Colonic mucosa (tissue), 4 donors: ENCODE results near the gene FBXO42. TPM values are rescaled to one million over a fixed set of nuclear protein-coding genes. Genes with fewer than 3 reads are reported as not detected.
"Not testable (repeated sequence)": the region's sequence is repeated elsewhere in the genome, so short reads cannot be mapped to it uniquely, and the experiment has no call there.

Experiments
- DNase-seq: peaks from one replicate; pipeline ENCODE4 v3.0.0-alpha.2; 2020
- H3K27ac ChIP-seq: fragments of 200-600 bp; one replicate; pipeline ENCODE4 v1.8.0; 2021
- H3K27me3 ChIP-seq: fragments of 200-600 bp; one replicate; pipeline ENCODE4 v1.8.0; 2021
- H3K36me3 ChIP-seq: fragments of 200-600 bp; one replicate; pipeline ENCODE4 v1.8.0; 2021
- H3K4me1 ChIP-seq: fragments of 200-600 bp; one replicate; pipeline ENCODE4 v1.8.0; 2021; ENCODE audit warnings: mild to moderate bottlenecking
- H3K4me3 ChIP-seq: fragments of 200-600 bp; one replicate; pipeline ENCODE4 v1.8.0; 2021
- H3K9ac ChIP-seq, 2 donors: one replicate each; pipeline ENCODE4 v1.7.0; 2013; ENCODE audit warnings: control low read depth in 2 of 2, low read depth in 2 of 2, low read length in 2 of 2
- H3K9me3 ChIP-seq: fragments of 200-600 bp; one replicate; pipeline ENCODE4 v1.8.0; 2021
- CTCF ChIP-seq: fragments of 200-600 bp; IDR thresholded peaks from one replicate; pipeline ENCODE4 v1.8.0; 2022; ENCODE audit warnings: antibody characterized with exemption, mild to moderate bottlenecking
- intact Hi-C: fragments of 100-400 bp; cut with DNase I; formaldehyde crosslinking; loops from one replicate; pipeline ENCODE4 v1.14.1; 2022
- total RNA-seq, 2 donors: library from RNA; stranded (reverse); fragmentation: NEBNext Ultra II Directional in 1 of 2; extraction: Animal tissue kit (Norgen Biotek cat#: 25700) in 1 of 2; gene quantifications; one replicate each; pipeline ENCODE4 v1.2.1, GENCODE V29; 2021
- donor health status: healthy.
- donor health status: DM: no; HTN: no; CAD: no.
- donor health status: DM: no; HTN: no; CAD: no.

Gene FBXO42
- total RNA-seq, 2 donors from 2014 or later: 15.0 to 17.8 TPM

- Histone ChIP-seq H3K27ac (no peak overlapping the region), H3K9ac (no peak overlapping the region), H3K9me3 (no peaks in the 10 kb centered on the region), H3K27me3 (no peaks in the 10 kb centered on the region), H3K4me1 (no peaks in the 10 kb centered on the region), H3K36me3 (peaks cover 8% of the 10 kb centered on the region), H3K4me3 (no peak overlapping the region)
- intact Hi-C loops: loop anchor here (10.0 kb wide), 1 partner anchor 97 kb away; the partner anchor contains the start of gene FBXO42
- no peak for TF ChIP-seq CTCF
- no peak for DNase-seq
These were observed 94.3 kb downstream of the FBXO42 start for GRCh38 chr1:16257968-16258367.

GRCh38 chr1:16257556-16257955 is 94.7 kb downstream of the FBXO42 start:
- not testable (repeated sequence) for H3K4me1 ChIP-seq, H3K9ac ChIP-seq, H3K27ac ChIP-seq, DNase-seq, H3K36me3 ChIP-seq, H3K27me3 ChIP-seq, H3K9me3 ChIP-seq, H3K4me3 ChIP-seq
- intact Hi-C loops: loop anchor here (10.0 kb wide), 1 partner anchor 97 kb away; the partner anchor contains the start of gene FBXO42

GRCh38 chr1:16256478-16256877 is 95.8 kb downstream of the FBXO42 start:
- no peaks in the 10 kb centered on the region for H3K27me3 ChIP-seq
- no peak overlapping the region for H3K27ac ChIP-seq
- no peak for DNase-seq
- intact Hi-C loops: loop anchor here (10.0 kb wide), 1 partner anchor 98 kb away; the partner anchor contains the start of gene FBXO42
- TF ChIP-seq CTCF: no peak
- peaks cover 8% of the 10 kb centered on the region for H3K36me3 ChIP-seq
- H3K9ac ChIP-seq: no peak overlapping the region
- H3K9me3 ChIP-seq: no peaks in the 10 kb centered on the region
- H3K4me3 ChIP-seq: no peak overlapping the region
- H3K4me1 ChIP-seq: no peaks in the 10 kb centered on the region

- no peak overlapping the region for H3K4me3 ChIP-seq
- TF ChIP-seq CTCF: no peak
- H3K36me3 ChIP-seq: peaks cover 8% of the 10 kb centered on the region
- H3K27me3 ChIP-seq: no peaks in the 10 kb centered on the region
- no peak overlapping the region for H3K27ac ChIP-seq
- intact Hi-C loops: loop anchor here (10.0 kb wide), 1 partner anchor 100 kb away; the partner anchor contains the start of gene FBXO42
- H3K9me3 ChIP-seq: no peaks in the 10 kb centered on the region
- DNase-seq: no peak
- H3K9ac ChIP-seq: no peak overlapping the region
- H3K4me1 ChIP-seq: peaks cover 8% of the 10 kb centered on the region
These were observed 97.9 kb downstream of the FBXO42 start for GRCh38 chr1:16254263-16254928.

- Histone ChIP-seq H3K9me3 (no peaks in the 10 kb centered on the region), H3K4me3 (no peak overlapping the region), H3K27ac (no peak overlapping the region), H3K36me3 (peaks cover 8% of the 10 kb centered on the region), H3K4me1 (peaks cover 17% of the 10 kb centered on the region), H3K27me3 (no peaks in the 10 kb centered on the region), H3K9ac (no peak overlapping the region)
- TF ChIP-seq CTCF: no peak
- DNase-seq: no peak
- intact Hi-C loops: loop anchor here (10.0 kb wide), 1 partner anchor 101 kb away; the partner anchor contains the start of gene FBXO42
These were observed 98.9 kb downstream of the FBXO42 start for GRCh38 chr1:16253332-16253922.

GRCh38 chr1:16252912-16253311 is 99.4 kb downstream of the FBXO42 start:
- intact Hi-C loops: loop anchor here (10.0 kb wide), 1 partner anchor 102 kb away; the partner anchor contains the start of gene FBXO42
- H3K9me3 ChIP-seq: no peaks in the 10 kb centered on the region
- no peak overlapping the region for H3K27ac ChIP-seq
- H3K27me3 ChIP-seq: no peaks in the 10 kb centered on the region
- no peak overlapping the region for H3K9ac ChIP-seq
- no peak for TF ChIP-seq CTCF
- H3K4me1 ChIP-seq: peaks cover 22% of the 10 kb centered on the region
- peaks cover 8% of the 10 kb centered on the region for H3K36me3 ChIP-seq
- H3K4me3 ChIP-seq: no peak overlapping the region
- DNase-seq: no peak
